ENCODE results near the gene LSAMP. TPM values are rescaled to one million over a fixed set of nuclear protein-coding genes. Genes with fewer than 3 reads are reported as not detected.

LSAMP gene
- polyA plus RNA-seq, 2 of the 4 experiments (the other 2 are of a cell fraction), result 0.12 to 0.53 TPM

DNA sequence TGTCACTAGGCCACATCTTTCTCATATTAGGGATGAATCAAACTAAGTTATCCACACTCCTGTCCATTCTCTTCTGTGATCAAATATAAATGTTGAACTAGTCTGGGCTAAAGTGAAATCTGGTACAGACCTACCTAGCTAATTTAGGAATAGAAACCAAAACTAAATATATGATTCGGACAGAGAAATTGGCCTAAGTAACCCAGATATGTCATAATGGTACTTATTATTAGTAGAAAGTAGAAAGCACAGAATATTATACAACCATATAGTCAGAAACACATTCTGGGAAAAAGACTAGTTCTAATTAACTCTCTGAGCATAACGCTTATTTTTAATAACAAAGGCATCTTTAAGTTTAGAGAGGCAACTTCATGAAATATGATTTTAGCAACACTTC is 389.0 kb downstream of the LSAMP start:
- FAIRE-seq, result no peak
- H3K4me3 ChIP-seq, result no peak overlapping the region
- CTCF ChIA-PET, result no interaction called here
- DNase-seq (ENCODE audit: low read depth in 1 of 2, low spot score in 1 of 2), result no peak
- H3K27ac ChIP-seq, result no peak overlapping the region
- H3K4me2 ChIP-seq, result no peak overlapping the region
- 0 out of 3 replicates have a peak, but pooled peaks cover 7% of the 10 kb centered on the region for H3K4me1 ChIP-seq
- ATAC-seq, result no peak
- no peak for TF ChIP-seq ESRRA (IDR thresholded peaks at IDR 0.05; ENCODE audit: borderline replicate concordance, low read length)
- no peak for TF ChIP-seq NR3C1 (IDR thresholded peaks at IDR 0.05)
- no peak for TF ChIP-seq POLR2AphosphoS2 (conservative IDR thresholded peaks at IDR 0.05; ENCODE audit: low read length)
- TF ChIP-seq, protein P1, sequence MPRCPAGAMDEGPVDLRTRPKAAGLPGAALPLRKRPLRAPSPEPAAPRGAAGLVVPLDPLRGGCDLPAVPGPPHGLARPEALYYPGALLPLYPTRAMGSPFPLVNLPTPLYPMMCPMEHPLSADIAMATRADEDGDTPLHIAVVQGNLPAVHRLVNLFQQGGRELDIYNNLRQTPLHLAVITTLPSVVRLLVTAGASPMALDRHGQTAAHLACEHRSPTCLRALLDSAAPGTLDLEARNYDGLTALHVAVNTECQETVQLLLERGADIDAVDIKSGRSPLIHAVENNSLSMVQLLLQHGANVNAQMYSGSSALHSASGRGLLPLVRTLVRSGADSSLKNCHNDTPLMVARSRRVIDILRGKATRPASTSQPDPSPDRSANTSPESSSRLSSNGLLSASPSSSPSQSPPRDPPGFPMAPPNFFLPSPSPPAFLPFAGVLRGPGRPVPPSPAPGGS (IDR thresholded peaks at IDR 0.05), result no peak
- no peak for TF ChIP-seq GATA3 (IDR thresholded peaks at IDR 0.05; ENCODE audit: borderline replicate concordance)
- TF ChIP-seq, protein P2, sequence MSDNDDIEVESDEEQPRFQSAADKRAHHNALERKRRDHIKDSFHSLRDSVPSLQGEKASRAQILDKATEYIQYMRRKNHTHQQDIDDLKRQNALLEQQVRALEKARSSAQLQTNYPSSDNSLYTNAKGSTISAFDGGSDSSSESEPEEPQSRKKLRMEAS (IDR thresholded peaks at IDR 0.05), result no peak
- 70% methylated on average over 2 of the region's 2 CpGs for WGBS (ENCODE audit: missing lambda C conversion rate)
- POLR2A ChIA-PET, result no interaction called here
- no peaks in the 10 kb centered on the region for H3K9me3 ChIP-seq

DNA sequence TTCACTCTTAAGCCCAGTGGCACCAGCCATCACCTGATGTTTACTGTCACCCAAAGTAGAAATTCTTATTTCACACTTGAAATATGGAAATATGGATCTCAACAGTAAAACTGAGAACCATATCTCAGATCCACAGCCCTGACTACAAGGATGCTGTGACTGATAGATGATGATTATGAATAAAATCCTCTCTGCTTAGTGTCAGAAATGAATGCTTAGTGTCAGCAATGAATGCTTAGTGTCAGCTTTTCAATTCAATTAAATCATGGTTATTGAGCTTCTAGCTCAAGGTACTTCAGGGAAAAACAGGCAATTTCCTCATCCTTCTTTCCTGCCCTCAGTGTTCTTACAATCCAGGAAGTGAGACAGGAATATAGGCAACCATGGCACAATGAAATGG is 392.3 kb downstream of the LSAMP start:
- H3K4me2 ChIP-seq, result no peak overlapping the region
- ATAC-seq, result no peak
- no peak for DNase-seq (ENCODE audit: low read depth in 1 of 2, low spot score in 1 of 2)
- TF ChIP-seq PHF8 (IDR thresholded peaks at IDR 0.05; ENCODE audit: borderline replicate concordance, low read depth), result no peak
- TF ChIP-seq CBX8 (IDR thresholded peaks at IDR 0.05), result no peak
- no peak for TF ChIP-seq ZFP36 (IDR thresholded peaks at IDR 0.05; ENCODE audit: borderline replicate concordance, partially characterized antibody)
- no peak for TF ChIP-seq MYC (IDR thresholded peaks at IDR 0.05; ENCODE audit: borderline replicate concordance, low read length)
- TF ChIP-seq, protein P3, sequence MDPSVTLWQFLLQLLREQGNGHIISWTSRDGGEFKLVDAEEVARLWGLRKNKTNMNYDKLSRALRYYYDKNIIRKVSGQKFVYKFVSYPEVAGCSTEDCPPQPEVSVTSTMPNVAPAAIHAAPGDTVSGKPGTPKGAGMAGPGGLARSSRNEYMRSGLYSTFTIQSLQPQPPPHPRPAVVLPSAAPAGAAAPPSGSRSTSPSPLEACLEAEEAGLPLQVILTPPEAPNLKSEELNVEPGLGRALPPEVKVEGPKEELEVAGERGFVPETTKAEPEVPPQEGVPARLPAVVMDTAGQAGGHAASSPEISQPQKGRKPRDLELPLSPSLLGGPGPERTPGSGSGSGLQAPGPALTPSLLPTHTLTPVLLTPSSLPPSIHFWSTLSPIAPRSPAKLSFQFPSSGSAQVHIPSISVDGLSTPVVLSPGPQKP (IDR thresholded peaks at IDR 0.05; ENCODE audit: low read depth, low read length), result no peak
- no peak for TF ChIP-seq SMC3 (IDR thresholded peaks at IDR 0.05)
- TF ChIP-seq RNF2 (IDR thresholded peaks at IDR 0.05; ENCODE audit: borderline replicate concordance, low read depth), result no peak
- TF ChIP-seq, protein P4, sequence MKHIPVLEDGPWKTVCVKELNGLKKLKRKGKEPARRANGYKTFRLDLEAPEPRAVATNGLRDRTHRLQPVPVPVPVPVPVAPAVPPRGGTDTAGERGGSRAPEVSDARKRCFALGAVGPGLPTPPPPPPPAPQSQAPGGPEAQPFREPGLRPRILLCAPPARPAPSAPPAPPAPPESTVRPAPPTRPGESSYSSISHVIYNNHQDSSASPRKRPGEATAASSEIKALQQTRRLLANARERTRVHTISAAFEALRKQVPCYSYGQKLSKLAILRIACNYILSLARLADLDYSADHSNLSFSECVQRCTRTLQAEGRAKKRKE (CRISPR knock-in tag; IDR thresholded peaks at IDR 0.05; ENCODE audit: low read depth), result no peak
- no peak for TF ChIP-seq ZNF302 (CRISPR knock-in tag; IDR thresholded peaks at IDR 0.05)
- no peak for TF ChIP-seq NFE2L2 (conservative IDR thresholded peaks at IDR 0.05; ENCODE audit: low read length)
- TF ChIP-seq MAFK (IDR thresholded peaks at IDR 0.05; ENCODE audit: partially characterized antibody), result no peak
- no peak for TF ChIP-seq JUN (IDR thresholded peaks at IDR 0.05)
- TF ChIP-seq RARB (CRISPR knock-in tag; IDR thresholded peaks at IDR 0.05), result no peak
- TF ChIP-seq HOXA7 (CRISPR knock-in tag; IDR thresholded peaks at IDR 0.05), result no peak
- TF ChIP-seq RAD21 (conservative IDR thresholded peaks at IDR 0.05 in 1 of 2, IDR thresholded peaks at IDR 0.05 in 1 of 2), result no peak
- no peak for TF ChIP-seq RFX5 (IDR thresholded peaks at IDR 0.05)
- no peak for TF ChIP-seq NPAS2 (CRISPR knock-in tag; IDR thresholded peaks at IDR 0.05; ENCODE audit: borderline replicate concordance)
- no peak for TF ChIP-seq KDM5A (IDR thresholded peaks at IDR 0.05)
- no peaks in the 10 kb centered on the region for H3K4me1 ChIP-seq
- no peaks in the 10 kb centered on the region for H3K9me3 ChIP-seq
- peak; percentile 7 for FAIRE-seq
- POLR2A ChIA-PET, result no interaction called here
- H3K4me3 ChIP-seq, result no peak overlapping the region
- CTCF ChIA-PET, result no interaction called here
- no peak overlapping the region for H3K27ac ChIP-seq
